GM23338 (cell line): Measurements from ENCODE around the gene ROCK2. TPM values are rescaled to one million over a fixed set of nuclear protein-coding genes. Genes with fewer than 3 reads are reported as not detected.

Source experiments
- ATAC-seq: fragments of 200-7000 bp; cut with Tn5 transposase; 3 replicates; pipeline ENCODE4 v1.9.1; 2020
- DNase-seq: peaks from one replicate; pipeline ENCODE4 v3.0.0-alpha.2; 2015; ENCODE audit warnings: low spot score
- H2AFZ ChIP-seq: fragments of 200-600 bp; sonication (generic); 2 replicates; pipeline ENCODE4 v1.8.0; 2016; ENCODE audit warnings: antibody characterized with exemption, mild to moderate bottlenecking, moderate library complexity
- H3F3A ChIP-seq: fragments of 200-600 bp; sonication (generic); replicated peaks from 2 replicates; pipeline ENCODE4 v1.8.0; 2017; ENCODE audit warnings: antibody characterized with exemption, mixed run types, low read depth
- H3K27ac ChIP-seq: fragments of 200-600 bp; sonication (generic); 2 replicates; pipeline ENCODE4 v1.6.1; 2016; ENCODE audit warnings: low read depth
- H3K27me3 ChIP-seq: fragments of 200-600 bp; sonication (generic); 2 replicates; pipeline ENCODE4 v1.8.0; 2016; ENCODE audit warnings: mild to moderate bottlenecking, mixed run types, moderate library complexity; ENCODE audit not compliant: insufficient read depth
- H3K36me3 ChIP-seq: fragments of 200-600 bp; sonication (generic); 2 replicates; pipeline ENCODE4 v1.8.0; 2016; ENCODE audit warnings: mild to moderate bottlenecking; ENCODE audit not compliant: insufficient read depth
- H3K4me1 ChIP-seq: fragments of 200-600 bp; sonication (generic); 2 replicates; pipeline ENCODE4 v1.8.0; 2016; ENCODE audit warnings: mild to moderate bottlenecking, moderate library complexity; ENCODE audit not compliant: insufficient read depth
- H3K4me2 ChIP-seq: fragments of 200-600 bp; sonication (generic); 2 replicates; pipeline ENCODE4 v1.7.1; 2017; ENCODE audit warnings: mixed run types
- H3K4me3 ChIP-seq: fragments of 200-600 bp; sonication (generic); 2 replicates; pipeline ENCODE4 v1.6.1; 2016; ENCODE audit warnings: mixed run types
- H3K79me2 ChIP-seq: fragments of 200-600 bp; sonication (generic); replicated peaks from 2 replicates; pipeline ENCODE4 v1.8.0; 2017; ENCODE audit warnings: mild to moderate bottlenecking; ENCODE audit not compliant: insufficient read depth
- H3K9me2 ChIP-seq: fragments of 200-600 bp; sonication (generic); 2 replicates; pipeline ENCODE4 v1.8.0; 2017; ENCODE audit not compliant: insufficient read depth
- H4K20me1 ChIP-seq: fragments of 200-600 bp; sonication (generic); replicated peaks from 2 replicates; pipeline ENCODE4 v1.8.0; 2017; ENCODE audit warnings: mild to moderate bottlenecking; ENCODE audit not compliant: insufficient read depth
- H3K27ac Mint-ChIP-seq: 2 replicates; pipeline ENCODE4 v1.8.0; 2020; ENCODE audit warnings: inconsistent platforms, mild to moderate bottlenecking, moderate library complexity, mixed read lengths
- H3K27me3 Mint-ChIP-seq: 3 replicates; pipeline ENCODE4 v1.8.0; 2022; ENCODE audit warnings: low read depth, mild to moderate bottlenecking, moderate library complexity, mixed read lengths, inconsistent platforms; ENCODE audit not compliant: insufficient read depth, poor library complexity
- H3K36me3 Mint-ChIP-seq: 3 replicates; pipeline ENCODE4 v1.8.0; 2021; ENCODE audit warnings: low read depth, mild to moderate bottlenecking, inconsistent platforms, moderate library complexity, mixed read lengths
- H3K4me1 Mint-ChIP-seq: 3 replicates; pipeline ENCODE4 v1.8.0; 2020; ENCODE audit warnings: mild to moderate bottlenecking, inconsistent platforms, mixed read lengths
- H3K4me3 Mint-ChIP-seq: 3 replicates; pipeline ENCODE4 v1.8.0; 2021; ENCODE audit warnings: moderate library complexity, mild to moderate bottlenecking, inconsistent platforms, mixed read lengths
- H3K9me3 Mint-ChIP-seq: 3 replicates; pipeline ENCODE4 v1.8.0; 2020; ENCODE audit warnings: moderate library complexity, mild to moderate bottlenecking, inconsistent platforms, mixed read lengths
- CREB1 ChIP-seq: fragments of 250-450 bp; sonication (Bioruptor Pico); IDR thresholded peaks from 2 replicates; pipeline ENCODE4 v1.5.0; 2020; ENCODE audit warnings: low read depth, mild to moderate bottlenecking, moderate library complexity
- EZH2 ChIP-seq: fragments of 200-600 bp; sonication (generic); IDR thresholded peaks from one replicate; pipeline ENCODE4 v1.8.0; 2017; ENCODE audit warnings: antibody characterized with exemption, mild to moderate bottlenecking, low read depth; ENCODE audit not compliant: unreplicated experiment
- POLR2AphosphoS5 ChIP-seq: IDR thresholded peaks from 2 replicates; pipeline ENCODE4 v1.6.1; 2016; ENCODE audit warnings: antibody characterized with exemption, low read depth
- REST ChIP-seq: IDR thresholded peaks from one replicate; pipeline ENCODE4 v1.6.1; 2018; ENCODE audit warnings: antibody characterized with exemption; ENCODE audit not compliant: unreplicated experiment
- ZNF114 ChIP-seq: fragments of 250-450 bp; sonication (Bioruptor Pico); IDR thresholded peaks from 2 replicates; pipeline ENCODE4 v1.5.0; 2020; ENCODE audit warnings: mild to moderate bottlenecking, moderate library complexity
- ZNF331 ChIP-seq: fragments of 250-450 bp; sonication (Bioruptor Pico); IDR thresholded peaks from 2 replicates; pipeline ENCODE4 v1.5.0; 2020; ENCODE audit warnings: low read depth, mild to moderate bottlenecking, moderate library complexity
- ZNF462 ChIP-seq: fragments of 250-450 bp; sonication (Bioruptor Pico); IDR thresholded peaks from 2 replicates; pipeline ENCODE4 v1.5.0; 2020; ENCODE audit warnings: mild to moderate bottlenecking, moderate library complexity
- polyA plus RNA-seq: library from polyadenylated mRNA; unstranded; fragments of >200 nt; fragmentation: Nextera tagmentation; extraction: Ambion mirVana; gene quantifications from 2 replicates; pipeline ENCODE4 v1.2.1, GENCODE V29; 2016
- total RNA-seq: library from RNA; depleted of rRNA; stranded (reverse); fragments of >200 nt; shearing (Covaris generic); gene quantifications from 2 replicates; pipeline ENCODE4 v1.2.3, GENCODE V29; 2014
- TF ChIP-seq, protein P1 (sequence below): IDR thresholded peaks from 2 replicates; pipeline ENCODE4 v1.6.1; 2016; ENCODE audit warnings: antibody characterized with exemption

ROCK2 gene
- total and polyA plus RNA-seq, 2 experiments from 2014 or later: 16.4 to 28.0 TPM

GRCh38 chr2:11390399-11390658 is 45.9 kb upstream of the ROCK2 start (continued):
- TF ChIP-seq ZNF462: no peak

DNA sequence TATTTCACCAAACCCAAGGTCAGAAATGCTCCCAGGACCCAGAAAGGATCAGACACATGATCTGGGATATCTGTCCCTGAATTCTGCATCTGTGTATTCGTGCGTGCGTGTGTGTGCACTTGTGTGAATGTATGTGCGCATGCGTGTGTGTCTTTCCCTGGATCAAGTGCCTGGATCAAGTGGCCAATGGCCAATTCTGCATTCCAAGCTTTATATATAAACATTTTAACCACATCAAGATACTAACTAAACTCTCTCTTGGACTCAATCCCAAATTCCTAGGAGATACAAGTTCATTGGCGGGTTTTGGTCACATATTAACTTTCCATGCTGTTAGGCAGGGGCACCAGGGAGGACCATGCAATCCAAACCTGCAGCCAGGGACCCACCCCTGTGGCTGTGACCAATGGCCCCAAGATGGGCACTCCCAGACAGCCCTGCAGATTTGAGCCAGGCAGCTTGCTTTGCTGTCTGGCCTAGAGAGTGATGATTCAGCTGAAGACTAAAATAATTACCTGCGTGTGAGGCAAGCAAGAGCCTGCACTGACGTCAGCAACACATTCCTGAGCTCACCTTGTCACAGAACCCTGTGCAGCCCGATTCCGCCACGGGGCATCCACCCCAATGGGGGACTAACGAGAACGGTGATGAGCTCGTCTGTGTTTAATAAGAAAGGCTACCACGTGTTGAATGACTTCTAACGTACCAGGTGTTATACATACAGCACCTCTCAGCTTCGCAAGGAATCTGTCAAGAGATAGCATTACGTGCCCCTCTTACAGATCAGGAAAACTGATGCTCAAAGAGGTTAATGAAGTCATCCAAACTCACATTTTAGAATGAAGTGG is 45.3 kb upstream of the ROCK2 start:
- no peak overlapping the region for H3K27ac Mint-ChIP-seq
- no peak overlapping the region for H3K4me3 Mint-ChIP-seq
- Histone ChIP-seq H3K79me2 (no peaks in the 10 kb centered on the region), H4K20me1 (no peaks in the 10 kb centered on the region), H3K4me1 (peaks cover 13% of the 10 kb centered on the region), H3F3A (no peaks in the 10 kb centered on the region), H3K27me3 (no peaks in the 10 kb centered on the region), H3K4me2 (no peak overlapping the region), H3K36me3 (no peaks in the 10 kb centered on the region), H3K27ac (no peak overlapping the region), H3K9me2 (no peaks in the 10 kb centered on the region), H3K4me3 (no peak overlapping the region), H2AFZ (no peak overlapping the region)
- H3K4me1 Mint-ChIP-seq: peaks cover 22% of the 10 kb centered on the region
- ATAC-seq (no peak), DNase-seq (no peak)
- no peaks in the 10 kb centered on the region for H3K36me3 Mint-ChIP-seq
- TF ChIP-seq ZNF114 (CRISPR knock-in tag): no peak
- no peak for TF ChIP-seq EZH2
- no peaks in the 10 kb centered on the region for H3K9me3 Mint-ChIP-seq
- peaks cover 7% of the 10 kb centered on the region for H3K27me3 Mint-ChIP-seq

DNA sequence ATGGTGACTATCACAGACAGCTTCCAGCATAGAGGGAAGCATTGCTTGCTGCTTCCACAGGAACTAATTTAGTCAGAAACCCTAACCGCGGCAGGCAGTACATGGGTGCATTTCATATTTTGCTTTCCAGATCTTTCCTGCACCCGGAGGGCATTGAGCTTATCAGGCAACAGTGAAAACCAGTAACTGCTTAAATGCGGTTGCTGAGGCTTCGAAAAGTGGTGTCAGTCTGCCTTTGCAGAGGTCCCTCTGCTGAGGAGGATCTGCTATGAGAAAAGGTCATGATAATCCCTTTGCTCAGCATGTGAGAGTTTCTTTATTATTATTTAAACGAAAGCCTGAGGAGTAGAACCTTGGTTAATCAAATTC is 44.6 kb upstream of the ROCK2 start:
- Histone ChIP-seq H3K79me2 (no peaks in the 10 kb centered on the region), H3K9me2 (no peaks in the 10 kb centered on the region), H3F3A (no peaks in the 10 kb centered on the region), H3K4me1 (peaks cover 9% of the 10 kb centered on the region), H3K4me3 (no peak overlapping the region), H3K4me2 (no peak overlapping the region), H3K27ac (no peak overlapping the region), H3K36me3 (no peaks in the 10 kb centered on the region), H4K20me1 (no peaks in the 10 kb centered on the region), H2AFZ (0 out of 2 replicates have a peak overlapping the region, but pooled peaks have one; percentile 14), H3K27me3 (no peaks in the 10 kb centered on the region)
- DNase-seq (no peak), ATAC-seq (no peak)
- no peak overlapping the region for H3K4me3 Mint-ChIP-seq
- no peaks in the 10 kb centered on the region for H3K36me3 Mint-ChIP-seq
- no peak overlapping the region for H3K27ac Mint-ChIP-seq
- H3K4me1 Mint-ChIP-seq: peaks cover 20% of the 10 kb centered on the region; the same call in 2 of the 3 replicates
- H3K27me3 Mint-ChIP-seq: peaks cover 7% of the 10 kb centered on the region
- H3K9me3 Mint-ChIP-seq: no peaks in the 10 kb centered on the region
- TF ChIP-seq, protein P1, sequence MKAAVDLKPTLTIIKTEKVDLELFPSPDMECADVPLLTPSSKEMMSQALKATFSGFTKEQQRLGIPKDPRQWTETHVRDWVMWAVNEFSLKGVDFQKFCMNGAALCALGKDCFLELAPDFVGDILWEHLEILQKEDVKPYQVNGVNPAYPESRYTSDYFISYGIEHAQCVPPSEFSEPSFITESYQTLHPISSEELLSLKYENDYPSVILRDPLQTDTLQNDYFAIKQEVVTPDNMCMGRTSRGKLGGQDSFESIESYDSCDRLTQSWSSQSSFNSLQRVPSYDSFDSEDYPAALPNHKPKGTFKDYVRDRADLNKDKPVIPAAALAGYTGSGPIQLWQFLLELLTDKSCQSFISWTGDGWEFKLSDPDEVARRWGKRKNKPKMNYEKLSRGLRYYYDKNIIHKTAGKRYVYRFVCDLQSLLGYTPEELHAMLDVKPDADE: no peak
- TF ChIP-seq POLR2AphosphoS5 (no peak), REST (no peak), EZH2 (no peak), CREB1 (CRISPR knock-in tag) (no peak), ZNF331 (CRISPR knock-in tag) (no peak), ZNF114 (CRISPR knock-in tag) (no peak)
